Adrenal gland (tissue), 5 donors: ENCODE results near the gene SMURF2.

Source experiments
- CTCF ChIP-seq, 6 experiments: fragments of 450-650 bp in 4 of 6; fragments of 200-600 bp in 2 of 6; sonication (generic) in 1 of 6; IDR thresholded peaks; 1 replicate in 5 of 6; 2 replicates in 1 of 6; pipeline versions ENCODE4 v1.5.1 to v1.8.0; 2016 to 2021; ENCODE audit warnings: antibody characterized with exemption in 6 of 6, mild to moderate bottlenecking in 2 of 6, moderate library complexity in 1 of 6
- POLR2A ChIP-seq, 2 donors: fragments of 450-650 bp; IDR thresholded peaks; one replicate each; pipeline ENCODE4 v1.6.1; 2017; ENCODE audit warnings: antibody characterized with exemption in 2 of 2, mild to moderate bottlenecking in 2 of 2, moderate library complexity in 1 of 2
- donor health status: DM: no; HTN: no; CAD: no.

- TF ChIP-seq POLR2A (IDR thresholded peaks at IDR 0.05), result no peak
- TF ChIP-seq CTCF (IDR thresholded peaks at IDR 0.05), result no peak
Observed at GRCh38 chr17:64621772-64622171, 40.3 kb downstream of the SMURF2 start.
